HAP-1 (cell line): ENCODE data around the gene SCD5.

Source experiments
- DNase-seq, 2 experiments: peaks; one replicate each; pipeline ENCODE4 v3.0.0-alpha.2; 2016 to 2020; ENCODE audit warnings: low spot score in 2 of 2
- H3K27me3 ChIP-seq: fragments of 250-450 bp; sonication (Bioruptor Pico); 2 replicates; pipeline ENCODE4 v1.5.1; 2020; ENCODE audit warnings: low read depth, mild to moderate bottlenecking, moderate library complexity
- H3K36me3 ChIP-seq: fragments of 250-450 bp; sonication (Bioruptor Pico); replicated peaks from 2 replicates; pipeline ENCODE4 v1.5.1; 2020; ENCODE audit warnings: mild to moderate bottlenecking
- H3K4me1 ChIP-seq: fragments of 250-450 bp; sonication (Bioruptor Pico); 2 replicates; pipeline ENCODE4 v1.5.1; 2020; ENCODE audit warnings: mild to moderate bottlenecking
- H3K4me3 ChIP-seq: fragments of 250-450 bp; sonication (Bioruptor Pico); 2 replicates; pipeline ENCODE4 v1.5.1; 2020; ENCODE audit warnings: mild to moderate bottlenecking, moderate library complexity
- H3K9me3 ChIP-seq: fragments of 250-450 bp; sonication (Bioruptor Pico); 2 replicates; pipeline ENCODE4 v1.5.1; 2020; ENCODE audit warnings: mild to moderate bottlenecking, moderate library complexity
- in situ Hi-C: fragments of 300-500 bp; cut with MboI; formaldehyde crosslinking; loops from 3 replicates; pipeline ENCODE4 v1.14.3; 2020; ENCODE audit warnings: low sequenced_read_pairs, inconsistent platforms, mixed read lengths

The SCD5 gene

DNA sequence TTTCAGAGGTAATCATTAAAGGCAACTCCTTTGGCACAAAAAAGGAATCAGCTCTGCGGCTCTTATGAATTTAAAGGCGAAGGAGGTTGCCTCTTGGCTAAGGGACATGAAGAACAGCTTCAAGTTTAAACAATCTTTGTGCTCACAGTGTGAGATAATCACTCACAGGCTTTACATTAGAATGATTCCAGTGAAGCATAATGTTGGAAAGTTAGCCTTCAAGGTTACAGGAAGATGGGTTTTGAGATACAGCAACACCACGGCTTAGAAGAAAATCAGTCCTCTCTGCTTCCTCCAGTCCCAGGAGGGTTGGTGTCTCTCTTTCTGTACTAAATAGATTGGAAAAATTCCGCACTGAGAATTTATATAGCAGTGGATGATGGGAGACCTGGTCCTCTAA is 11.6 kb upstream of the SCD5 start:
- DNase-seq, result no peak
- in situ Hi-C loops, result no loop called here
- no peaks in the 10 kb centered on the region for H3K36me3 ChIP-seq
- H3K27me3 ChIP-seq, result no peaks in the 10 kb centered on the region
- no peak overlapping the region for H3K4me3 ChIP-seq
- H3K9me3 ChIP-seq, result no peaks in the 10 kb centered on the region
- H3K4me1 ChIP-seq, result peaks cover 12% of the 10 kb centered on the region; the same call in 1 of the 2 replicates

- no peaks in the 10 kb centered on the region for H3K9me3 ChIP-seq
- no peaks in the 10 kb centered on the region for H3K27me3 ChIP-seq
- peaks cover 12% of the 10 kb centered on the region; the same call in 1 of the 2 replicates for H3K4me1 ChIP-seq
- H3K36me3 ChIP-seq, result no peaks in the 10 kb centered on the region
- DNase-seq, result no peak
- in situ Hi-C loops, result no loop called here
- no peak overlapping the region for H3K4me3 ChIP-seq
Measured at GRCh38 chr4:82809619-82810018, 11.0 kb upstream of the SCD5 start.

- no peak for DNase-seq
- Histone ChIP-seq H3K27me3 (peaks cover 3% of the 10 kb centered on the region; the same call in 1 of the 2 replicates), H3K4me1 (no peaks in the 10 kb centered on the region), H3K36me3 (no peaks in the 10 kb centered on the region), H3K9me3 (no peaks in the 10 kb centered on the region), H3K4me3 (no peak overlapping the region)
- in situ Hi-C loops, result no loop called here
Measured at GRCh38 chr4:82803746-82804145, 5.2 kb upstream of the SCD5 start.

DNA sequence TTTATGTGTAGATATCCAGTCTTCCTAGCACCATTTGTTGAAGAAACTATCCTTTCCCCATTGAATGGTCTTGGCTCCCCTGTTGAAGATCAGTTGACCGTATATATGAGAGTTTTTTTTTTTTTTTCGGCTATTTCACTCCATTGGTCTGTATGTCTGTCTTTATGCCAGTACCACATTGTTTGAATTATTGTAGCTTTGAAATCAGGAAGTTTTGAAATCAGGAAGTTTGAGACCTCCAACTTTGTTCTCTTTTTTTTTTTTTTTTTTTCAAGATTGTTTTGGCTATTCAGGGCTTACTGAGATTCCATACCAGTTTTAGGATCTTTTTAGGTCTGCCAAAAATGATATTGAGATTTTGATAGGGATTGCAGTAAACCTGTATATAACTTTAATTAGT is 4.3 kb upstream of the SCD5 start:
- Histone ChIP-seq H3K4me1 (no peaks in the 10 kb centered on the region), H3K9me3 (no peaks in the 10 kb centered on the region), H3K27me3 (peaks cover 3% of the 10 kb centered on the region; the same call in 1 of the 2 replicates), H3K36me3 (no peaks in the 10 kb centered on the region), H3K4me3 (no peak overlapping the region)
- in situ Hi-C loops, result no loop called here
- no peak for DNase-seq

- Histone ChIP-seq H3K4me1 (peaks cover under 1% of the 10 kb centered on the region), H3K9me3 (no peaks in the 10 kb centered on the region), H3K27me3 (peaks cover 3% of the 10 kb centered on the region; the same call in 1 of the 2 replicates), H3K36me3 (no peaks in the 10 kb centered on the region), H3K4me3 (no peak overlapping the region)
- peak in 1 of 2 experiments; percentile 34 for DNase-seq
- in situ Hi-C loops, result no loop called here
Measured at GRCh38 chr4:82801910-82802521, 3.4 kb upstream of the SCD5 start.

- H3K4me3 ChIP-seq, result peak overlapping the region; percentile 48
- no peak for DNase-seq
- H3K27me3 ChIP-seq, result peaks cover 3% of the 10 kb centered on the region; the same call in 1 of the 2 replicates
- in situ Hi-C loops, result no loop called here
- peaks cover 5% of the 10 kb centered on the region for H3K4me1 ChIP-seq
- H3K9me3 ChIP-seq, result no peaks in the 10 kb centered on the region
- no peaks in the 10 kb centered on the region for H3K36me3 ChIP-seq
Measured at GRCh38 chr4:82799006-82799881, 648 bp upstream of the SCD5 start.

DNA sequence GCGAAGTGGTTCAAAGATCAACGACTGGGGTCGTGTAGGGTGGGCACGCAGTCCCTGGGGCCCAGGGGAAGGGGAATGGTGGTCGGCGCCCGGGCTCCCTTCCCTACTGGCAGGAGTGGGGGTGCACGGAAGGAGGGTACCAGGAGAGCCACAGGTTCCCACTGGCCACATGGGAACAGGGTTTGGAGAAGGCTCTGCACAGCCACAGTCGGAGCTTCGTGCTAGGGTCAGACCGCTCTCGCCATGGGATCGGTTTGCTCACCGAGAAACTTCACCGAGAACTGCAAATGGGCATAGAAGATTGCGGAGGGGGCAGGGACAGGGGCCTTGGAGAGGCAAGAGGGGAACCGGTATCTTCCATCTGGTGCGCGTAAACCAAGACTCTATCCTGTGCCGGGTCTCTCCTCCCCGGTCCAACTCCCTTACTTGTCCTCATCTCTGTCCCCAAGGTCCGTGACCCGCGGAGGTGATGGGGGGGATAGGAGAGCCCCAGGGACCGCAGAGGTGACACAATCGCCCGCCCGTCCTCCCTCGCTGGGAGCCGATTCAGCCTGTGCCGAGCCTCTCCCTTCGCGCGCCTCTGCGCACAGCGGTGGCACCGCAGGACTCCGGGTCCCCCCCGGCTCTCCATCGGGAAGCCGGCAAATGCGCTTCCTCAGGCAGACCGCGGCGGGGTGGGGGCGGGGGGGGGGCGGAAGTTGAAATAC is 1.0 kb downstream of the SCD5 start:
- peaks cover 3% of the 10 kb centered on the region; the same call in 1 of the 2 replicates for H3K27me3 ChIP-seq
- peak overlapping the region; percentile 48 for H3K4me3 ChIP-seq
- H3K36me3 ChIP-seq, result no peaks in the 10 kb centered on the region
- DNase-seq, result peak in 1 of 2 experiments; percentile 46
- in situ Hi-C loops, result no loop called here
- peaks cover 15% of the 10 kb centered on the region for H3K4me1 ChIP-seq
- no peaks in the 10 kb centered on the region for H3K9me3 ChIP-seq

DNA sequence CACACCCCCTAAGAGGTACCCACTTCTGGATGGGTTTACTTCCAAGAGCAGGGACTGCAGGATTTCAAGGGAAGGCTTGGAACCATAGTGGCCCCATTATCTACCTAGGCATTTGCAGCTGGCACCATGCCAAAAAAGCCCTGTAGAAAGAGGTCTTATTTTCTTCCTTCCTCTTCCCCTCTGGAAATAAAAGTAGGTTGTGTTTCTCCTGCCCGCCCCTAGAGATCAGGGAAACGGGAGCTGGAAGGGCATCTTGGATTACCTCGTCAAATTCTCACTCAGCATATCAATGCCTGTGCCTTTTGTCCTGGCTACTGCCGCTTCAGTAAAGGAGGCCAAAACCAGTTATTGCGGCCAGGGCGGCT is 1.6 kb downstream of the SCD5 start:
- peak overlapping the region; percentile 48 for H3K4me3 ChIP-seq
- no peaks in the 10 kb centered on the region for H3K9me3 ChIP-seq
- peaks cover 16% of the 10 kb centered on the region for H3K4me1 ChIP-seq
- peaks cover 3% of the 10 kb centered on the region; the same call in 1 of the 2 replicates for H3K27me3 ChIP-seq
- H3K36me3 ChIP-seq, result no peaks in the 10 kb centered on the region
- peak; percentile 72 to 85 for DNase-seq
- in situ Hi-C loops, result no loop called here

GRCh38 chr4:82792912-82793649 is 5.5 kb downstream of the SCD5 start:
- H3K4me3 ChIP-seq, result no peak overlapping the region
- no peak for DNase-seq
- H3K4me1 ChIP-seq, result peaks cover 16% of the 10 kb centered on the region
- H3K9me3 ChIP-seq, result no peaks in the 10 kb centered on the region
- H3K36me3 ChIP-seq, result no peaks in the 10 kb centered on the region
- no peaks in the 10 kb centered on the region for H3K27me3 ChIP-seq
- in situ Hi-C loops, result no loop called here

GRCh38 chr4:82791179-82791578 is 7.4 kb downstream of the SCD5 start:
- H3K27me3 ChIP-seq, result no peaks in the 10 kb centered on the region
- DNase-seq, result no peak
- no peaks in the 10 kb centered on the region for H3K9me3 ChIP-seq
- H3K36me3 ChIP-seq, result no peaks in the 10 kb centered on the region
- H3K4me3 ChIP-seq, result no peak overlapping the region
- in situ Hi-C loops, result no loop called here
- peaks cover 19% of the 10 kb centered on the region for H3K4me1 ChIP-seq

DNA sequence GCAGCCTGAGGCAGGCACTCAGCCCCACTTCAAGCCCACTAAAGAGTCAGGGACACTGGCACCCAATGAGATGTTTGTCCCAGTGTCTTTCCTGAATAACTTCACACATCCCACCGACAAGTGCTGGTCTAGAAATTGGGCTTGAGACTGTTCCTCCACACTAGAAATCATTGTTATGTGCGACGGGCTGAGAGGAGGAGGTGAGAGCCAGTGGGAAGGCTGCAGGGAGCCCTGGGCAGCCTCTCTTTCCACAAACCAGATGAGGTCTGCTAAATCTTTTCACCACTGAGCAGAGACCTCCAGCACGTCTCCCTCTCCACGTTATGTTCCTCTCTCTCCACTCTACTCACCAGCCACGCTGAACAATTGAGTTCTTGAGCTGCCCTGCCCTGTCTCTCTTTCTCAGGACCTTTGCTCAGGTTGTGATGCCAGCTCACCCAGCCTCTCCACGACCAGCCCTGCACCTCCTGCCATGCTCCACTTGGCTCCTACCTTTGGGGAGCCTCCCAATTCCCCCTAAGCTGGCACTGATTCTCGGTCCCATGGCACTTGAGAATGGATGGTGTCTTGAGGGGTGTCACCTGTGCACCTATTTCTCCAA is 8.4 kb downstream of the SCD5 start:
- H3K36me3 ChIP-seq, result no peaks in the 10 kb centered on the region
- H3K9me3 ChIP-seq, result no peaks in the 10 kb centered on the region
- DNase-seq, result no peak
- peaks cover 28% of the 10 kb centered on the region for H3K4me1 ChIP-seq
- in situ Hi-C loops, result no loop called here
- H3K27me3 ChIP-seq, result no peaks in the 10 kb centered on the region
- no peak overlapping the region for H3K4me3 ChIP-seq

DNA sequence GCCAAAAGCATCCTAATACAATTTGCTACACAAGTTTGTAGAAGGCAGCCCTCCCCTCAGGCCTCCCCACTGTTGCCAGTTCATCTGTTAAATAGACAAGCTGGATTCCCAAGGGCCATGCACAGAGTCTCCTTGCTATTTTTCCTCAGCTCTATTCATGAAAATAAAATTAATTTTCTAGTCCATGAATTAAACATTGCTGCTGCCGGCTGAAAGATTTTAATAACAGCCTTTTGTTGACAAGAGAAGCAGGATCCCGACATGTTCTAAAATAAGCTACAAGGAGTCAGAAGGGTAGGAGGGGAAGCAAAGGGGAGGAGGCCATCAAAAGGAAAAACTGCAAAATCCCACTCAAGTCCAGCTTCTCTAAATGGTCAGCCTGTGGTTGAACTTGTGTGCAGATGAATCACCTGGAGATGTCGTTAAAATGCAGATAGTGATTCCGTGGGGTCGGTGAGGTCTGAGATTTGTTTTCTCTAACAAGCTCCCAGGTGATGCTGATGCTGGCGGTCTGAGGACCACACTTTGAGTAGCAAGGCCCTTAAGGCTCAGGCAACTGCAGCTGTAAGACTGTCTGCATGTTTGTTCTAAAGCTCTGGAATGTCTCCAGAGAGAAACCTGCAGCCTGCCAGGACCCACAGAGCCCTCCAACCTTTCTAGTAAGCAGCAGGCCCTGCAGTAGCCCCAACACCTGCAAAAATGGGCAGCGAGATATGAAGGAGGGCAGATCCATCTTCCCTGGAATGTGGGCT is 9.4 kb downstream of the SCD5 start:
- H3K4me1 ChIP-seq, result peaks cover 35% of the 10 kb centered on the region
- DNase-seq, result no peak
- in situ Hi-C loops, result no loop called here
- H3K9me3 ChIP-seq, result no peaks in the 10 kb centered on the region
- H3K36me3 ChIP-seq, result no peaks in the 10 kb centered on the region
- H3K4me3 ChIP-seq, result no peak overlapping the region
- H3K27me3 ChIP-seq, result no peaks in the 10 kb centered on the region
